Ascending aorta (tissue), 2 donors: ENCODE results near the gene DCAF7. TPM values are rescaled to one million over a fixed set of nuclear protein-coding genes. Genes with fewer than 3 reads are reported as not detected.

Experiments
- DNase-seq, 2 donors: peaks; one replicate each; pipeline ENCODE4 v3.0.0-alpha.2; 2019; ENCODE audit warnings: low spot score in 2 of 2
- H3K27ac ChIP-seq, 2 donors: fragments of 200-600 bp; sonication (generic); one replicate each; pipeline ENCODE4 v1.5.1; 2016 to 2017; ENCODE audit warnings: mild to moderate bottlenecking in 1 of 2
- H3K27me3 ChIP-seq: fragments of 200-600 bp; sonication (generic); one replicate; pipeline ENCODE4 v1.5.1; 2017
- H3K36me3 ChIP-seq, 2 donors: fragments of 200-600 bp; sonication (generic); one replicate each; pipeline ENCODE4 v1.5.1; 2016
- H3K4me1 ChIP-seq, 2 donors: fragments of 200-600 bp; sonication (generic); one replicate each; pipeline ENCODE4 v1.5.1; 2016 to 2017; ENCODE audit warnings: mild to moderate bottlenecking in 1 of 2
- H3K4me3 ChIP-seq, 2 donors: fragments of 200-600 bp; sonication (generic); one replicate each; pipeline ENCODE4 v1.5.1; 2016 to 2017; ENCODE audit warnings: mild to moderate bottlenecking in 1 of 2
- H3K9me3 ChIP-seq, 2 donors: fragments of 200-600 bp; sonication (generic); one replicate each; pipeline ENCODE4 v1.5.1; 2016
- intact Hi-C: fragments of 100-400 bp; cut with DNase I; formaldehyde crosslinking; loops from one replicate; pipeline ENCODE4 v1.15.1; 2023
- total RNA-seq: library from RNA; depleted of rRNA; stranded (reverse); fragments of >200 nt; gene quantifications from one replicate; pipeline ENCODE4 v1.1.0, GENCODE V29; 2016
- TF ChIP-seq, protein P1 (sequence below), 3 experiments: fragments of 200-600 bp in 2 of 3; fragments of 450-650 bp in 1 of 3; sonication (generic) in 2 of 3; IDR thresholded peaks; one replicate each; pipeline ENCODE4 v1.5.1; 2016 to 2019; ENCODE audit warnings: antibody characterized with exemption in 3 of 3, mild to moderate bottlenecking in 1 of 3, moderate library complexity in 1 of 3

The DCAF7 gene, protein sequence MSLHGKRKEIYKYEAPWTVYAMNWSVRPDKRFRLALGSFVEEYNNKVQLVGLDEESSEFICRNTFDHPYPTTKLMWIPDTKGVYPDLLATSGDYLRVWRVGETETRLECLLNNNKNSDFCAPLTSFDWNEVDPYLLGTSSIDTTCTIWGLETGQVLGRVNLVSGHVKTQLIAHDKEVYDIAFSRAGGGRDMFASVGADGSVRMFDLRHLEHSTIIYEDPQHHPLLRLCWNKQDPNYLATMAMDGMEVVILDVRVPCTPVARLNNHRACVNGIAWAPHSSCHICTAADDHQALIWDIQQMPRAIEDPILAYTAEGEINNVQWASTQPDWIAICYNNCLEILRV
- total RNA-seq, result 18.6 TPM

DNA sequence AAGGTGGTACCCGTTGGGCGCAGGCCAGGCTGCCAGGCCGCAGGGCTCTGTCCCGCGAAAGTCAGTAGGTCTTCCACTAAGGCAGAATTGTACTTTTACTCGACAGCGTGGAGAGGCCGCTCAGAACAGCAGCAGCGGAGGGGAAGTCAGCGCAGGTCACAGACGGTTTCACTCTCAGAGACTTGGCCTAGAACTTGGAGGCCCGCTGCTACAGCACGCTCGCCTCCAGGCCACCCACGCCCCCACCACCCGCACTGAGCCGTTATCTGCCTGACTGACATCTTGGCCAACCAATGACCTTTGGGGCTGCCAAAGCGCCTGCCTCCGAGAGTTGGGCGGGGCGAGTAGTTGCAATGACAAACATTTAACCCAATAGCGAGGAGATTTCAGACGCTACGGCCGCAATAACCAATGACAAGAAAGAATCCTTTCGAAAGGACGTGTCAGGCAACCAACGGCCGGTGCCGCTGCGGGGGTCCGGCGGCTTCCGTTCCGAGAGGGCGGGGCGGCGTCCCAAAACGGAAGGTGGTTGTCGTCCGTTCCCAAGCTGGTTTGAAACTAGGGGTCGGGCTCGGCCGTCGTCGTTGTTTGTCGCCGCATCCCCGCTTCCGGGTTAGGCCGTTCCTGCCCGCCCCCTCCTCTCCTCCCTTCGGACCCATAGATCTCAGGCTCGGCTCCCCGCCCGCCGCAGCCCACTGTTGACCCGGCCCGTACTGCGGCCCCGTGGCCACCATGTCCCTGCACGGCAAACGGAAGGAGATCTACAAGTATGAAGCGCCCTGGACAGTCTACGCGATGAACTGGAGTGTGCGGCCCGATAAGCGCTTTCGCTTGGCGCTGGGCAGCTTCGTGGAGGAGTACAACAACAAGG lies at the start of gene DCAF7:
Gene DCAF7 (plus strand): TSS at position 532 of the 871 bp plus-strand sequence. CDS start 201 bp downstream, at position 733.
- Histone ChIP-seq H3K9me3 (no peaks in the 10 kb centered on the region), H3K4me1 (peaks cover 0 to 15% of the 10 kb centered on the region in 2 donors), H3K4me3 (peak within 1 kb of the TSS; percentile 55 to 83), H3K36me3 (no peaks in the 10 kb centered on the region), H3K27me3 (no peaks in the 10 kb centered on the region), H3K27ac (peak within 1 kb of the TSS; percentile 77 to 90)
- DNase-seq, result peak; percentile 97 to 100
- TF ChIP-seq, protein P1, sequence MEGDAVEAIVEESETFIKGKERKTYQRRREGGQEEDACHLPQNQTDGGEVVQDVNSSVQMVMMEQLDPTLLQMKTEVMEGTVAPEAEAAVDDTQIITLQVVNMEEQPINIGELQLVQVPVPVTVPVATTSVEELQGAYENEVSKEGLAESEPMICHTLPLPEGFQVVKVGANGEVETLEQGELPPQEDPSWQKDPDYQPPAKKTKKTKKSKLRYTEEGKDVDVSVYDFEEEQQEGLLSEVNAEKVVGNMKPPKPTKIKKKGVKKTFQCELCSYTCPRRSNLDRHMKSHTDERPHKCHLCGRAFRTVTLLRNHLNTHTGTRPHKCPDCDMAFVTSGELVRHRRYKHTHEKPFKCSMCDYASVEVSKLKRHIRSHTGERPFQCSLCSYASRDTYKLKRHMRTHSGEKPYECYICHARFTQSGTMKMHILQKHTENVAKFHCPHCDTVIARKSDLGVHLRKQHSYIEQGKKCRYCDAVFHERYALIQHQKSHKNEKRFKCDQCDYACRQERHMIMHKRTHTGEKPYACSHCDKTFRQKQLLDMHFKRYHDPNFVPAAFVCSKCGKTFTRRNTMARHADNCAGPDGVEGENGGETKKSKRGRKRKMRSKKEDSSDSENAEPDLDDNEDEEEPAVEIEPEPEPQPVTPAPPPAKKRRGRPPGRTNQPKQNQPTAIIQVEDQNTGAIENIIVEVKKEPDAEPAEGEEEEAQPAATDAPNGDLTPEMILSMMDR (IDR thresholded peaks at IDR 0.05), result no peak
- intact Hi-C loops, result loop anchor here (1.0 to 5.0 kb wide), 4 partner anchors 72 to 277 kb away; partner anchors contain the start of genes CYB561, FTSJ3, MAP3K3 and PSMC5

DNA sequence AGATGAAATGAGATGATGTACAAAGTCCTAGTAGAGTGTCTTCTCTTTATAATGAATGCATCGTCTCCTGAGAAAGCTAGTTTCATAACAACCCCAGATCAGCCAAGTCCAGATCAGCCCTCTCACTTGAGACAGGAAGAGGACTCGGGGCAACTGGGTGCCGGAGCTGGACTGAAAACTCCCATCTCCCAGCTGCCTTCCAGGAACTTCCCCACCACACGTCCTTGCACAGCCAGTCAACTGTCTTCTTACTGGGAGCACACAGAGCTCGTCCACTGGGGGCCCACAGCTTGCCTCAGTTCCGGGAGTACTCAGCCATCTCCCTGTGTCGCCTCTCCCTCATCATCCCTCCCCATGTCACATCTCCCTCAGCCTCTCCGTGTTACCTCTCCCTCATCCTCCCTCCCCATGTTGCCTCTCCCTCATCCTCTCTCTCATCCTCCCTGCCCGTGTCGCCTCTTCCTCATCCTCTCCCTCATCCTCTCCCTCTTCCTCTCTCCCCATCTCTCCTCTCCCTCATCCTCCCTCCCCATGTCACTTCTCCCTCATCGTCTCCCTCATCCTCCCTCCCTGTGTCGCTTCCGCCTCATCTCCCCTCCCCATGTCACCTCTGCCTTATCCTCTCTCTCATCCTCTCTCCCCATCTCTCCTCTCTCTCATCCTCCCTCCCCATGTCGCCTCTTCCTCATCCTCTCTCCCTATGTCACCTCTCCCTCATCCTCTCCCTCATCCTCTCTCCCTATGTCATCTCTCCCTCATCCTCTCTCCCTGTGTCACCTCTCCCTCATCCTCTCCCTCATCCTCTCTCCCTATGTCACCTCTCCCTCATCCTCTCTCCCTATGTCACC lies 49.5 kb upstream of the DCAF7 start:
- H3K27me3 ChIP-seq, result no peaks in the 10 kb centered on the region
- no peak overlapping the region for H3K4me3 ChIP-seq
- no peak overlapping the region for H3K27ac ChIP-seq

DNA sequence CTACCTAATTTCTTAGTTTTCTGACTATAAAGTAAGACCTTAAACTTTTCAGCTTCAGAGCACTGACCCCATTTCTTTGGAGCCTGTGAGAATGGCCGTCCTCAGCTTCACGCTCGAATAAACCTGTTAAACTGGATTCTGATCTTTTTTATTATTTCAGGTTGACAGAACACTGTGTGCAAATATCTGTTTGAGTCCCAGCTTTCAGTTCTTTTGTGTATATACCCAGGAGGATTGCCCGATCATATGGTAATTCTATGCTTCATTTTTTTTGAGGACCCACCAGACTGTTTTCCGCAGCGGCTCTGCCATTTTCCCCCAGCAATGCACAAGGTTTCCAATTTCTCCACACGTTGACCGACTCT lies 47.0 kb upstream of the DCAF7 start:
- no peaks in the 10 kb centered on the region for H3K4me1 ChIP-seq
- intact Hi-C loops, result no loop called here
- no peaks in the 10 kb centered on the region for H3K36me3 ChIP-seq
- H3K9me3 ChIP-seq, result no peaks in the 10 kb centered on the region
- no peak for DNase-seq
- no peaks in the 10 kb centered on the region for H3K27me3 ChIP-seq
- H3K27ac ChIP-seq, result no peak overlapping the region
- TF ChIP-seq, protein P1 (IDR thresholded peaks at IDR 0.05), result no peak
- no peak overlapping the region for H3K4me3 ChIP-seq

More for the DNA sequence above, 49.5 kb upstream of the DCAF7 start:
- no peak for DNase-seq
- Histone ChIP-seq H3K9me3 (no peaks in the 10 kb centered on the region), H3K36me3 (no peaks in the 10 kb centered on the region), H3K4me1 (no peaks in the 10 kb centered on the region)
- TF ChIP-seq, protein P1 (IDR thresholded peaks at IDR 0.05), result no peak
- intact Hi-C loops, result no loop called here

DNA sequence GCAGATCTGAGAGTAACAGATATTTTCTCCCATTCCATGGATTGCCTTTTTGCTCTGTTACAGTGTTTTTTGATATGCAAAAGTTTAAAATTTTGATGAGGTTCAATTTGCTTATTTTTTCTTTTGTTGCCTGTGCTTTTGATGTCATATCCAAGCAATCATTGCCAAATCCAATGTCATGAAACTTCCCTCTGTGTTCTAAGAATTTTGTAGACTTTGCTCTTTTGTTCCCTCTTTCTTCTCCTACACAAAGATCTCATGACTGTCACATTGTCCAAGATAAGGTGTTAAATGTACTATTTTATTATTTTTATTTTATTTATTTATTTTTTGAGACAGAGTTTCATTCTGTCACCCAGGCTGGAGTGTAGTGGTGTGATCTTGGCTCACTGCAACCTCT lies 46.0 kb upstream of the DCAF7 start:
- H3K9me3 ChIP-seq, result no peaks in the 10 kb centered on the region
- no peak for DNase-seq
- H3K27ac ChIP-seq, result no peak overlapping the region
- H3K4me3 ChIP-seq, result no peak overlapping the region
- TF ChIP-seq, protein P1 (IDR thresholded peaks at IDR 0.05), result no peak
- H3K27me3 ChIP-seq, result no peaks in the 10 kb centered on the region
- intact Hi-C loops, result no loop called here
- no peaks in the 10 kb centered on the region for H3K4me1 ChIP-seq
- no peaks in the 10 kb centered on the region for H3K36me3 ChIP-seq

DNA sequence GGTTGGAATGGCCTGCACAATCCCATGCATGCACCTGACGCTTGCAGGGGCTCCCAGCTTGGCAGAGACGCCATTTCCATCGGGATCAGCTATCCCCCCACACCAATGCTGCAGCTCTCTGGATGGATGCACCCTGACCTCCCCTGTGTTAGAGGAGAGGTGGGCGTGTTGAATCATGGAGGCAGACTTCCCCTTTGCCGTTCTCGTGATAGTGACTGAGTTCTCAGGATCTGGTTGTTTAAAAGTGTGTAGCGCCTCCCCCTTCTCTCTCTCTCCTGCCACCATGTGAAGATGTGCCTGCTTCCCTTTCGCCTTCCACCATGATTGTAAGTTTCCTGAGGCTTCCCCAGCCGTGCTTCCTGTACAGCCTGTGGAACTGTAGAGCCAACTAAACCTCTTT lies 44.9 kb upstream of the DCAF7 start:
- TF ChIP-seq, protein P1 (IDR thresholded peaks at IDR 0.05), result no peak
- no peaks in the 10 kb centered on the region for H3K36me3 ChIP-seq
- no peak for DNase-seq
- H3K27me3 ChIP-seq, result no peaks in the 10 kb centered on the region
- no peaks in the 10 kb centered on the region for H3K9me3 ChIP-seq
- H3K4me3 ChIP-seq, result no peak overlapping the region
- intact Hi-C loops, result no loop called here
- H3K27ac ChIP-seq, result no peak overlapping the region
- no peaks in the 10 kb centered on the region for H3K4me1 ChIP-seq
